ENCODE measurements around the gene ZNF138. TPM values are rescaled to one million over a fixed set of nuclear protein-coding genes. Genes with fewer than 3 reads are reported as not detected.

The ZNF138 gene
- total RNA-seq, 4 donors from 2014 or later: 24.3 to 61.3 (median 29.7) TPM

DNA sequence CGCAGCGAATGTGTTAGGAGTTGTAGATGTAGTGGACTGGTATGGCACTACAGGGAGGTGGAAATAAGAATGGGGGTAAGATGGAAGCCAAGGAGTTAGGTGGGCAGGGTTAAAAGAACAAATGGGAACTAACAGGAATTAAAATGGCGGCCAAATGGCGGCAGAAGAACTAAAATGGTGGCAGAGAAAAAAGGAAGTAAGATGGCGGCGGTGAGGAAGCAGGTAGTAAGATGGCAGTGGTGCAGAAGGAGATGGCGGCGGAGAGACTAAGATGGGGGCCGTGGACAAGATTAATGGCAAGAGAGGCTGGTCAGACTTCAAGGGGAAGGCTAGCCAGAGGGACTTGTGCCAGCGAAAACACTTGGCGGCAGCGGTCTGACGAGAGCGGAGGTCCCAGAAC is 44.5 kb downstream of the ZNF138 start:
- Histone ChIP-seq H3K4me3 (no peak overlapping the region), H3K4me1 (no peaks in the 10 kb centered on the region), H3K36me3 (no peaks in the 10 kb centered on the region), H3K27me3 (no peaks in the 10 kb centered on the region), H3K9me3 (no peaks in the 10 kb centered on the region), H3K27ac (no peak overlapping the region)
- DNase-seq (ENCODE audit: low spot score in 2 of 2): no peak
- WGBS: 79% methylated on average over 14 of the region's 14 CpGs
- no peak for TF ChIP-seq POLR2A (IDR thresholded peaks at IDR 0.05)

DNA sequence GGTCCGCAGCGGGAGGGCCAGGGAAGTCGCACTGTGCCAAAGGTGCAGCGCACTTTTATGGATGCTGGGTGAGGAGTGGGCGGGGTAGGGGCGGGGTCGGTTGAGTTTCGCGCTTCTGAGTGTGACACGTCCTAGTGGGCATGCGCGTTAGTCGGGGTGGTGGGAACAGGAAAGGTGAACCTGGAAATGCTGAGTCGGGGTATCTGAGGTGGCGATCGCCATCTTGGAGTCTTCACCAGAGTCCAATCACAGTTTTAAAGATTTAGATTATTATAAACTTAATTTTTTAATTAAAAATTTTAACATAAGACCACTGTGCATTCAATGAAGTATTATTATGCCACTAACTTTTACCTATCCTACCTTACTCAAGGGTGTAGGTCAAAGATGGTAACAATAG is 45.7 kb downstream of the ZNF138 start:
- no peak overlapping the region for H3K4me3 ChIP-seq
- no peaks in the 10 kb centered on the region for H3K4me1 ChIP-seq
- no peaks in the 10 kb centered on the region for H3K9me3 ChIP-seq
- TF ChIP-seq EP300 (IDR thresholded peaks at IDR 0.05) (no peak), POLR2AphosphoS5 (IDR thresholded peaks at IDR 0.05) (no peak), POLR2A (IDR thresholded peaks at IDR 0.05) (no peak)
- TF ChIP-seq, protein P1, sequence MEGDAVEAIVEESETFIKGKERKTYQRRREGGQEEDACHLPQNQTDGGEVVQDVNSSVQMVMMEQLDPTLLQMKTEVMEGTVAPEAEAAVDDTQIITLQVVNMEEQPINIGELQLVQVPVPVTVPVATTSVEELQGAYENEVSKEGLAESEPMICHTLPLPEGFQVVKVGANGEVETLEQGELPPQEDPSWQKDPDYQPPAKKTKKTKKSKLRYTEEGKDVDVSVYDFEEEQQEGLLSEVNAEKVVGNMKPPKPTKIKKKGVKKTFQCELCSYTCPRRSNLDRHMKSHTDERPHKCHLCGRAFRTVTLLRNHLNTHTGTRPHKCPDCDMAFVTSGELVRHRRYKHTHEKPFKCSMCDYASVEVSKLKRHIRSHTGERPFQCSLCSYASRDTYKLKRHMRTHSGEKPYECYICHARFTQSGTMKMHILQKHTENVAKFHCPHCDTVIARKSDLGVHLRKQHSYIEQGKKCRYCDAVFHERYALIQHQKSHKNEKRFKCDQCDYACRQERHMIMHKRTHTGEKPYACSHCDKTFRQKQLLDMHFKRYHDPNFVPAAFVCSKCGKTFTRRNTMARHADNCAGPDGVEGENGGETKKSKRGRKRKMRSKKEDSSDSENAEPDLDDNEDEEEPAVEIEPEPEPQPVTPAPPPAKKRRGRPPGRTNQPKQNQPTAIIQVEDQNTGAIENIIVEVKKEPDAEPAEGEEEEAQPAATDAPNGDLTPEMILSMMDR (IDR thresholded peaks at IDR 0.05): no peak
- H3K36me3 ChIP-seq: no peaks in the 10 kb centered on the region
- H3K27me3 ChIP-seq: no peaks in the 10 kb centered on the region
- no peak overlapping the region for H3K27ac ChIP-seq
- DNase-seq (ENCODE audit: low spot score in 2 of 2): no peak
- 93% methylated on average over 16 of the region's 16 CpGs for WGBS

DNA sequence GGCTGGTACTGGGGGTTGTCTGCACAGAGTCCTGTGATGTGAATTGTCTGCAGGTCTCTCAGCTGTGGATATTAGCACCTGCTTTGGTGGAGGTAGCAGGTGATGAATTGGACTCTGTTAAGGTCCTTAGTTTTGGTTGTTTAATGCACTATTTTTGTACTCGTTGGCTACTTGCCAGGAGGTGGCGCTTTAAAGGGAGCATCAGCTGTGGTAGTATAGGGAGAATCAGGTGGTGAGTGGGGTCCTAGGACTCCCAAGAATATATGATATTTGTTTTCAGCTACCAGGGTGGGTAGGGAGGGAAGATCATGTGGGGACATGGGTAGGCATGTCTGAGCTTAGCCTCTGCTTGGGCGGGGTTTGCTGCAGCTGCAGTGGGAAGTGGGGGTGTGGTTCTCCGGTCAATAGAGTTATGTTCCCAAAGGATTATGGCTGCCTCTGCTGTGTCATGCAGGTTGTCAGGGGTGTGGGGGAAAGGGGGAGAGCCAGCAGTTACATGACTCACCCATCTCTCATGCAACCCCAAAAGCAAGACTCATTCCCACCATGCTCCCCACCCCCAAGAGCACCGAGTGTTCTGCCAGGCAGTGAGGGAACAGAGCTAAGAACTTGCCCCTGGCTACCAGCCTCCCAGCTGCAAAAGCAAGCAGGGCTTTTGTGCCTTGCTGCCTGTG is 55.2 kb downstream of the ZNF138 start:
- WGBS: 40% methylated on average over 5 of the region's 5 CpGs
- Histone ChIP-seq H3K36me3 (no peaks in the 10 kb centered on the region), H3K4me3 (peak overlapping the region; percentile 1), H3K27ac (peak overlapping the region; percentile 79), H3K27me3 (no peaks in the 10 kb centered on the region), H3K9me3 (no peaks in the 10 kb centered on the region), H3K4me1 (peaks cover 20% of the 10 kb centered on the region)
- no peak for DNase-seq (ENCODE audit: low spot score in 2 of 2)
- TF ChIP-seq POLR2AphosphoS5 (IDR thresholded peaks at IDR 0.05) (peak in 1 of 3 donors; percentile 77), EP300 (IDR thresholded peaks at IDR 0.05) (no peak)

DNA sequence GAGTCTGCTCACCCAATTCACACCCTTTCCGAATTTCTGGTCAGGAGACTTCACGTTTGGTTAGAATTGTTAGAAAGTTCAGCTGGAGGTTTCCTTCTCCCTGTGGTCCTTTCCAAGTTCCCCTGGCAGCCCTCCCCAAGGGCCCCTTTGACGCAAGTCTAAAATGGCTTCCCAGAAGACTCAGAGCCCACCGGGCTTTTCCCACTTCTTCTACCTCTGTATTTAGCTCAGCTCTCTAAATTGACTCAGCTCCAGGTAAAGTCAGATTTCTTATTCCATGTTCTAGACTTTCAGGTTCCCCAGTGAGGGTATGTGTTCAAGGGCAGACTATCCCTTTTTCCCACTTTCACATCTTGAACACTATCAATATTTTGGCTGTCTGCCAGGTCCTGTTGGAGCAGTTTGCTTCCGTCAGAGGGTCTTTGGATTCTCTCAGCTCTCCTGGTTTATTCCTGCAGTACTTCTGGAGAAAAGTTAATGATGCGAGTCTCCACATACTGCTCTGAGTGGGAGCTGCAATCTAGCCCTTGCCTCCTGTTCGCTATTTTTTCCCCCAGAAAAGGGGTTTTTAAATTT is 55.8 kb downstream of the ZNF138 start:
- no peaks in the 10 kb centered on the region for H3K27me3 ChIP-seq
- H3K27ac ChIP-seq: peak overlapping the region; percentile 79
- 66% methylated on average over 7 of the region's 7 CpGs for WGBS
- H3K4me3 ChIP-seq: peak overlapping the region; percentile 1
- TF ChIP-seq, protein P1 (IDR thresholded peaks at IDR 0.05): no peak
- no peaks in the 10 kb centered on the region for H3K36me3 ChIP-seq
- DNase-seq (ENCODE audit: low spot score in 2 of 2): no peak
- H3K4me1 ChIP-seq: peaks cover 20% of the 10 kb centered on the region
- H3K9me3 ChIP-seq: no peaks in the 10 kb centered on the region

DNA sequence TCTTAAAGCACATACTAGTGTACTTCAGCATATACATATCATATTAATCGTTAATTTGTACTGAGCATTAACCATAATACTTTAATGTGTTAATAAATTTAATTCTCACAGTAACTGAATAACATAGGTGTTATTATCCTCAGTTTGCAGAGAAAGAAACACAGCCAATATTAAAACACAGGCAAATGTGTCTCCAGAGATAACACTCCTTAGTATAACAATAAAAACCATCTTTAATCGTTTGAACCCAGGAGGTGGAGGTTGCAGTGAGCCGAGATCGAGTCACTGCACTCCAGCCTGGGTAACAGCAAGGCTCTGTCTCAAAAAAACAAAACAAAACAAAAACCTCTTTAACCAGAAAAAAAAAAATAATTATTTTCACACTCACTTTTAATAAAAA is 59.5 kb downstream of the ZNF138 start:
- peaks cover 20% of the 10 kb centered on the region for H3K4me1 ChIP-seq
- TF ChIP-seq POLR2A (IDR thresholded peaks at IDR 0.05): no peak
- no peak for TF ChIP-seq EP300 (IDR thresholded peaks at IDR 0.05)
- no peak for TF ChIP-seq POLR2AphosphoS5 (IDR thresholded peaks at IDR 0.05)
- TF ChIP-seq, protein P1 (IDR thresholded peaks at IDR 0.05): no peak

GRCh38 chr7:64854969-64855368 is 60.7 kb downstream of the ZNF138 start:
- WGBS: 80% methylated on average over 1 of the region's 1 CpG
- Histone ChIP-seq H3K4me1 (peaks cover 7% of the 10 kb centered on the region), H3K4me3 (no peak overlapping the region), H3K36me3 (no peaks in the 10 kb centered on the region), H3K9me3 (no peaks in the 10 kb centered on the region), H3K27ac (no peak overlapping the region), H3K27me3 (no peaks in the 10 kb centered on the region)
- no peak for DNase-seq (ENCODE audit: low spot score in 2 of 2)
- TF ChIP-seq POLR2A (IDR thresholded peaks at IDR 0.05) (no peak), EP300 (IDR thresholded peaks at IDR 0.05) (no peak), POLR2AphosphoS5 (IDR thresholded peaks at IDR 0.05) (no peak)
- TF ChIP-seq, protein P1 (IDR thresholded peaks at IDR 0.05): no peak

More for the DNA sequence above, 59.5 kb downstream of the ZNF138 start:
- Histone ChIP-seq H3K27me3 (no peaks in the 10 kb centered on the region), H3K36me3 (no peaks in the 10 kb centered on the region), H3K9me3 (no peaks in the 10 kb centered on the region), H3K27ac (no peak overlapping the region), H3K4me3 (no peak overlapping the region)
- DNase-seq (ENCODE audit: low spot score in 2 of 2): no peak
- 92% methylated on average over 4 of the region's 4 CpGs for WGBS
